RWPE1 (cell line): Measurements from ENCODE around the gene PAK1.

Experiments
- CTCF ChIA-PET: fragments of 350-600 bp; sonication (Branson Sonifier 250); formaldehyde crosslinking; extraction: SDS; loops from one replicate; lab custom pipeline; 2021; lab: Yijun Ruan, JAX
- POLR2A ChIA-PET: fragments of 400-600 bp; formaldehyde crosslinking; extraction: SDS; loops from one replicate; lab custom pipeline; 2020; ENCODE audit warnings: antibody characterized with exemption; ENCODE audit not compliant: low non-redundant PET; lab: Yijun Ruan, JAX
- DNase-seq: peaks from one replicate; pipeline ENCODE4 v3.0.0; 2012; ENCODE audit warnings: low spot score
- H3K27ac ChIP-seq: fragments of 450-650 bp; 2 replicates; pipeline ENCODE4 v1.5.1; 2017
- CTCF ChIP-seq: fragments of 450-650 bp; conservative IDR thresholded peaks from 2 replicates; pipeline ENCODE4 v1.5.1; 2017; ENCODE audit warnings: low read depth, mild to moderate bottlenecking

Gene PAK1

DNA sequence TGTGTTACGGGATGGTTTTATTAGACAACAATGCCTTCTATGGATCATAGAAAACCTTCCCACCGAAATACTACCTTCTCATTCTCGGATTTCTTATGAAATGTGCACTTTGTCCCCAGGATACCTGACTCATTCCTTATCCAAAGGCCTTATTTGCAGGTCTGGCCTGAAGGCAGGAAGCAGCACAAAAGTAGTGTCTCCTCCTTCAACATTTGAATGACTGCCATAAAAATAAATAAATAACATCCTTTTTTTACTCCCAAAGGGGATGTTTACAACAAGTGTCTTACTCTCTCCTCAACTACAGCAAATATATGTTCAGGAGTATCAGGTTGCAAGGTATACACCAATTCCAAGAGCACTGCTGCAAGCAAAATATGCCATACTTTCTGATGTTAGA lies 41.6 kb upstream of the PAK1 start:
- DNase-seq = no peak
- POLR2A ChIA-PET = no interaction called here
- CTCF ChIA-PET = no interaction called here

GRCh38 chr11:77515063-77515462 lies 41.2 kb upstream of the PAK1 start:
- ChIA-PET POLR2A (no interaction called here), CTCF (interaction anchor here (0.5 to 0.6 kb wide), 2 partner anchors 249 to 1735 kb away, joined by 3 read pairs; no protein-coding TSS in a partner anchor)
- TF ChIP-seq CTCF = no peak
- H3K27ac ChIP-seq = no peak overlapping the region
- DNase-seq = no peak

More for the DNA sequence above, 41.6 kb upstream of the PAK1 start:
- H3K27ac ChIP-seq = no peak overlapping the region
- TF ChIP-seq CTCF = no peak

DNA sequence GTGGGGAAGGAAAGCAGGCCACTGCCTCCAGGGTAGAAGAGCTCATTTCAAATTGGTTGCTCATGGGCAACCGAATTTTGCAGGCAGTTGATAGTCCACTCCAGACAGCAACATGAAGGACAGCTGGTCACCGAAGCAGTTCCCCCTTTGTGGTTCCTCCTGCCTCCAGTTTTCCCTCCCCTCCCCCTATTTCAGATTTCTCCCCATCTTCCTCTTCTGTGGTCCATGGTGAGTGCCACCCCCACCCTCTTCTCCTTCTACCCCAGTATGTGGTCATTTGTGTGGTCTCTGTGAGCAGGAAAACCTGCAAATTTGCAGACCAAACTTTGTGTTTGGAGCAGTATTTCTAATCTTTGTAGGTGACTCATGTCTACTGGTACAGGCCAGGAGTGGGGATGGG lies 38.2 kb upstream of the PAK1 start:
- no peak overlapping the region for H3K27ac ChIP-seq
- no peak for DNase-seq
- CTCF ChIA-PET = interaction anchor here (0.6 kb wide), 1 partner anchor 212 kb away, joined by 3 read pairs; no protein-coding TSS in a partner anchor
- TF ChIP-seq CTCF = no peak
- POLR2A ChIA-PET = no interaction called here

GRCh38 chr11:77510851-77511250 lies 37.0 kb upstream of the PAK1 start:
- CTCF ChIA-PET = interaction anchor here (1.1 kb wide), 1 partner anchor 37 kb away, joined by 4 read pairs; no protein-coding TSS in a partner anchor
- POLR2A ChIA-PET = no interaction called here
- no peak overlapping the region for H3K27ac ChIP-seq
- no peak for DNase-seq
- no peak for TF ChIP-seq CTCF

DNA sequence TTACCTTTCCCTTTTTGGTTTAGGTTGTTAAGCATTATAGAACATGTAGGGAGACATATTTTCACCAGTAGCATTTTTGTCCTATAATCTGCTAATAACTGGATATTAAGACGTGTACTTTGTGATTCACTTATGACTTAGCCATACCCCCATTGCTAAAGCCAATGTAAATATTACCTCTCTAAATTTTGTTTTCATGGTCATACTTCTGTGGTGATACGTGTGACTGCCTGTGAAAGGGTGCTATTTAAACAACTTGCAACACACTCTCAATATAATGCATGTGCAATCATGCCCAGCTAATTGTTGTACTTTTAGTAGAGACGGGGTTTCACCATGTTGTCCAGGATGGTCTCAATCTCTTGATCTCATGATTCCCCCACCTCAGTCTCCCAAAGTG lies 36.2 kb upstream of the PAK1 start:
- peak; percentile 48 for DNase-seq
- POLR2A ChIA-PET = no interaction called here
- H3K27ac ChIP-seq = no peak overlapping the region
- CTCF ChIA-PET = interaction anchor here (0.6 to 1.1 kb wide), 2 partner anchors 38 to 96 kb away, joined by 3 to 4 read pairs; no protein-coding TSS in a partner anchor
- no peak for TF ChIP-seq CTCF

GRCh38 chr11:77508019-77508418 lies 34.1 kb upstream of the PAK1 start:
- DNase-seq = no peak
- H3K27ac ChIP-seq = no peak overlapping the region
- ChIA-PET POLR2A (no interaction called here), CTCF (no interaction called here)
- no peak for TF ChIP-seq CTCF
